ENCODE measurements around the gene HRH4.

Gene HRH4

DNA sequence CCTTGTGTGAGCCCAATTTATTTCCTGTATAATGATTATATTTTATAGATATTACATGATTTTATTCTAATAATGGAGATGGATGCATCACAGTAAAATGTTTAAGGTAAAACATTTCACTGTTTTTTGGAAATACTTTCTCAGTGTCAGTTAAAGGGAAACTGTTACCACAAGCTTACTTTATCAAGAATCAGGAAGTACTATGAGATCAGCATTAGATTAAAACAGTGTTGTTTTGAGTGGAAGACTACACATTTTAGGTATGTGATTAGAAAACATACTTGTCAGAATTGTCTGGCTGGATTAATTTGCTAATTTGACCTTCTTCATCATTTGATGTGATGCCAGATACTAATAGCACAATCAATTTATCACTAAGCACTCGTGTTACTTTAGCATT is at the start of gene HRH4:
HRH4 (plus strand) TSS at position 250 of the 400 bp plus-strand sequence; CDS start at position 342, 92 bp downstream.
- no peak for DNase-seq (ENCODE audit: low read depth)

DNA sequence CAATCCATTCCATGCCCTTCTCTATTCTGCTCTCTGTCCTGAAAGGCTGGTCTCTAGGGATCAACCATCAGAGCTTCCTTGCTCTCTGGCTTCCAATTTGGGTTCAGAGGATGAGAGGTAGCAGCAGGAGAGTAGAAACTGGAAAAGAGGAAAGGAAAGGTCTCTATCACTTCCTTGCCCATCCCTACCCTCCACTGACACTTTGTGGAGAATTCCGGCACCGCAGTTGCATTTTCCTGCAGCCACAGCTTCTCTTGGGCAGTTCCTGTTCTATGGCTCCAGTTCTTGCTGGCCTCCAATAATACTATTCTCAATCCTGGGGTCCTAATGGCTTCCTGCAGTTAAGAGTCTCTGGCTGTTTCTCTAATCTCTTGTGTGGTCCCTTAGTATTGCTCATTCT is 47.3 kb upstream of the HRH4 start:
- DNase-seq (ENCODE audit: low read depth): peak; percentile 25

GRCh38 chr18:24414349-24415003 is 46.0 kb upstream of the HRH4 start:
- DNase-seq (ENCODE audit: low read depth): no peak

DNA sequence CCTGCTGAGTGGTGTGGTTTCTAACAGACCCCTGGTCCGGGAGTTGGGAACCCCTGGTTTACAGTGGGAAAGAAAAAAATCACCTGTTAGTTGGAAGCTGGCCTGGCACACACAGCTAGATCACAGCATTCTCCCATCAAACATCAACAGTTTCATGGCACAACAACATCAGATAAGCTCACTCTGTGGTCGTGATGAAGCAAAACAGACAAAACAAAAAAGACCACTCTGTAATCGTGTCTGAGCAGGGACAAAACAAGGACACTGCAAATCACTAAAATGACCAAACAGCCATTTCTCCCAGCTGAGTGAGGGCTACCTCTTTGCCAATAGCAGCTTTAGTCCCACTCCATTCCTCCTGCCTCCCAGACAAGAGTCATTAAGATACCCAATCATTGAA is 43.0 kb upstream of the HRH4 start:
- no peak for DNase-seq (ENCODE audit: low read depth)

- DNase-seq (ENCODE audit: low read depth): no peak
These were observed 39.9 kb upstream of the HRH4 start for GRCh38 chr18:24420551-24420950.

DNA sequence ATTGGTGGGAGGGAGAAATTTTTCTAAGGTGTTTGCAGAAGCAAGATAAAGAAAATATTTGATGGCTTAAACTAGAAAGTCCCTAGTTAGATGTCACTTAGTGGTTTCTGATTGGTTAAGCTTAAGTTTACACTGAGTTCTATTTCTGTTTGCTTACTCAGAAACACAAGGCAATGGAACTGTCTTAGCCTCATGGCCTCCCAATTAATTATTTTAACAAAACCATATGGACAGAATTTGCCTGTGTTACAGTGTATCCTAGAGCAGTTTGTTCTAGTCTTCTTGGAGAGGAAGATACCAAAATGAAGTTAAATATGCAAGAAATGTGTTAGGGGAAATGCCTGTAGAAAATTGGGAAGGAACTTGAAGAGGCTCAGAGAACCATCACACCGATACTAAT is 38.6 kb upstream of the HRH4 start:
- DNase-seq (ENCODE audit: low read depth): no peak

DNA sequence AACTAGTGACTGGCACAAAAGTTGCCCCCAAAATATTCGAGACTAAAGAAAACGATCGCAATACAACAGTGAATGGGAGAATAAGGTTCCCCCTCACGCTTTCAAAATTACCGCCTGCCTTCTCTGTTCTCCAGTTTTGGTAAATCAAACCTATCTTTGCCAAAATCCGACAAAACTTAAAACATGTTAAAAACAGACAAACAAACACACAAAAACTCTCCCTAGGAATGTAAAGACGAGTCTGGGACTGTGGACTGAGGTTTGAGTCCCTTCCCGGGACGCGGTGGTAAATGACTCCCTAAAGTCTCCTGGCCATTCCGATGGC is 34.4 kb upstream of the HRH4 start:
- no peak for DNase-seq (ENCODE audit: low read depth)

- peak; percentile 86 for DNase-seq (ENCODE audit: low read depth)
These were observed 33.8 kb upstream of the HRH4 start, which contains the start of gene IMPACT for GRCh38 chr18:24426398-24427294. Gene IMPACT (plus strand): TSS chr18:24426670. CDS start chr18:24426757, 87 bp downstream.

- peak; percentile 46 for DNase-seq (ENCODE audit: low read depth)
These were observed 33.0 kb upstream of the HRH4 start for GRCh38 chr18:24427484-24427883.

GRCh38 chr18:24428709-24429108 is 31.7 kb upstream of the HRH4 start:
- no peak for DNase-seq (ENCODE audit: low read depth)

GRCh38 chr18:24429188-24429587 is 31.2 kb upstream of the HRH4 start:
- DNase-seq (ENCODE audit: low read depth): no peak

GRCh38 chr18:24432618-24433017 is 27.8 kb upstream of the HRH4 start:
- no peak for DNase-seq (ENCODE audit: low read depth)

DNA sequence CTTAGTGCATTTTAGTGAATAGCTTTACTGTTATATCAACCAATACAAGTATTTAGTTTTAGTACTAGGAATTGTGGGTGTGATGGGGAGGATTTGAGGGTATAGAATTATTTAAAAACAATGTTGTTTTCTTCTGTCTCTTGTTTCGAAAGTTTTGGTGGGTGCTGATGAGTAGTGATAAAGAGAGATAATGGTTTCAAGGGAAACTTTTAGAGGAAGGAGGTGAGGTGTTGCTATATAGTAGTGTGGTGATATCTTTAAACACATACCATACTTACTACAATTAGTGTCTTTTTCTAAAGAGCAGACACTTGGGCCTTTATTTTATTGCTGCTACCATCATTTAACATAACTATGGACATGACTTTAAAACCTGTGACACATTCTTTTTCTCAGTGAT is 23.5 kb upstream of the HRH4 start:
- no peak for DNase-seq (ENCODE audit: low read depth)

GRCh38 chr18:24443870-24444269 is 16.6 kb upstream of the HRH4 start:
- no peak for DNase-seq (ENCODE audit: low read depth)

DNA sequence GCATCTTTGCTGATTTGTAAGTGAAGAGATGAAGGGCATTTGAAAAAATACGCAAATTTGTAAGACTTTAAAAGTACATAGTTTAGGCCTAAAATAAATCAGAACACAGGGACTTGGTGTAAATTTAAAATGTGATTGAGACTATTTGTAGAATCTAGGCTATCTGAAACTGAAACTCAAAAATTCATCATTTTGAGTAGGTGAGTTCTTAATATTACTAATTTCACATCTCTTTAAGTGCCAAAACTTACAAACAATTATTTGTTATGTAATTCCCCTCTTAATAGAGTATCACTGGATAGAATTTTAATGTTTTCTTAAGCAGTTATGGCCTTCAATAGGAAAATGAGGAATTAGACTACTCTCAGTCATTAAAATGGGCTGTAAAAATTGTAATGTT is 14.0 kb upstream of the HRH4 start:
- DNase-seq (ENCODE audit: low read depth): no peak

GRCh38 chr18:24446953-24447538 is 13.4 kb upstream of the HRH4 start:
- DNase-seq (ENCODE audit: low read depth): peak; percentile 4

DNA sequence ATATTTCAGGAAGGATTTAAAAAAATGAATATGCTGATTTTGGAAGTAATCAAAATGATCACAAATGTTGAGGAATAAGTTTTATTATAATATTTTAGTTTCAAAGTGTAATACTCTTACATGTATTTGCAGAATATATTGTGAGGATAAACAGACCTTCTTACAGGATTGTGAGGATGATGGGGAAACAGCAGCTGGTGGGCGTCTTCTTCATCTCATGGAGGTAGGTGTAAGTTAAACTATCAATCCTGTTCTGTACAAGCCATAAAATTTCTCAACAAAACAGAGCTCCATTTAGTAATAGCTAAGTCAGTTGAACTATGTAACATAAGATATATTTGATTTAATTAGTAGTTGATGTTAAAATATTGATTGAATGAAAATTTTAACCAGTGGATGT is 12.5 kb upstream of the HRH4 start:
- DNase-seq (ENCODE audit: low read depth): no peak

DNA sequence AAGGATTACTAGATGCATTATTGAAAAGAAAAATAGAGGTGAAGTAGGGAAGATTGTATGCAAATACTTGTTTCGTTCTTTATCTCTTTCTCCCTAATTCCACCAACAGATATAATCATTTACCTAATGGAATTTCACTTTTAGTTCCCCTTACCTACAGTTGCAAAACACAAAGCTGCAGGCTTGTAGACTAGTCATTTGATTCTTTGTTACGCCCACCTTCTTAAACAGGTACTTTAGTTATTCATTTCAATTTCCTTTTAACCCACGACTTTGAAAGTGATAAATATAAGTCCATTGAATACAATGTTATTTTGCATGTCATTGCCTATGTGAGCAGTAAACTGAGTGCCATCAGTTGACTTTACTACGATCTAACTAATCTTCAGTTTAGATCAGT is 3.9 kb upstream of the HRH4 start:
- no peak for DNase-seq (ENCODE audit: low read depth)

DNA sequence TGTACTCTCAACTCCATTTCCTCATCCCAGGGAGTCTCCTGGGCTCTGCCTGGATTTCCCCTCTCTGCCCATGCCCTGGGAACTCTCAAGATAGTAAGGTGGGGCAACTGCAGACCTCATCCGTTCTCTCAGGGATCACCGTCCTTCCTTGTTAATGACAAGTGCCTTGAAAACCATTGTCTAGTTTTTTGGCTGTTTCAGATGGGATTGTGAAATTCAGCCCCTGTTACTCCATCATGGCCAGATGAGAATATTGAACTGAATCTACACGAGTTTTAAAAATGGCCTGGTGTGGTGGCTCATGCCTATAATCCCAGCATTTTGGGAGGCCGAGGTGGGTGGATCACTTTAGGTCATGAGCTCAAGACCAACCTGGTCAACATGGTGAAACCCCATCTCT is 665 bp upstream of the HRH4 start:
- DNase-seq (ENCODE audit: low read depth): no peak

DNA sequence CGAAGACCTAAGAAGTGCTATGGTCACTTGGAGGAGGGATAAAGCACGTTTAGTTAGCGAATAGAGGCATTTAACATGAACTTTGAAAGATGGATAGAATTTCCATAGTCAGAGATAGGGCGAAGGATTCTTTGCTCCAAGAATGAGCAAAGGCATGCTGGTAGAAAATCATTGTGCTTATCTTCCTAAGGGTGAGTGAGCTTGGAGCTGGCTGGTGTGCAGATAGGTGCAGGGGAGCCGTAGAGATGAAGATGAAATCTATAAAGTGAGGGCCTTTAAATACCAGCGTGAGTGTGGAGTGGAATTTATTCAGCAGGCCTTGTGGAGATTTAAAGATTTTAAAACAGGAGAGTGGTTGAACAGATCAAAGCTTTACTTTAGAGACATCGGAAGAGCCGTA is 1.6 kb downstream of the HRH4 start:
- DNase-seq (ENCODE audit: low read depth): no peak

DNA sequence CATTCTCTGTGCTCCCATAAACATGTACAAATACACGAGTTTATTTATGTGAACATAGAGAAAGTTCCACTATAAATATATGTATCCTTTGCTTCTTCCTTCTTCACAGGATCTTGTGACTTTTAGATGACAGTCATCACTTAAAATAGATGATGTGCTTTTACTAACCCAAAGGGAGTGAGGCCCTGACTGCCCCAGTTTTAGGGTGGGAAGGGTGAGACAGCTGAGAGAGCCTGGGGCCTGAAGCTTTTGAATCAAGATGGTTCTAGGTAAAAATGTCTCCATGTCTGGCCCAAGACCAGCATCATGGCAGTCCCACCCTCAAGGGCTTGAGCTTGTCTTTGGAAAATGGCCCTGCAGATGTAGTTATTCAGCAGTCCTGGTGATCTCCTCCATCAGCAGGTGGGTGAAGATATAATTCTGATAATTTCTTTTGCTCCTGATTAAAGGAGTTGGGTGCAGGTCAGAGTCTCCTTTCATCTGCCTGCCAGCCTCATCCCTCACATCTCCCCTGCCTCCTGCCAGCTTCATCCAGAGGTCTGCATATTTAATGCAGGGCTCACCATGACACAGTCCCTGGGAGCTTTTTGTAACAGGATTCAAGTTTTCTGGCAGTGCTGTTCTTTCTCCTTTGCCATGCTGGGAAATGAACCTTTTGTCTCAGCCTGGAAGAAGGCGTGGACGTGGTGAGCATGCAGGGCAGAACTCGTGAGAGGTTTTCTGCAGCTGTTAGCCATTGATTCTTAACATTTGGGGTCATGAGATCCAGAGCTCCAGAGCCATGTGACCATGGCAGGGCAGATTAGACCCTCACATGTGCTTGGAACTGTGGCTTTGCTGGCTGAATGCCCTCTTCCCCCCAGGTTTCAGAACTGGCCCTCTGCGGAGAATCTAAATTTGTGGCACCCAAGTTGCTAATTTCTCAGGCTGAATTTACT is 2.7 kb downstream of the HRH4 start:
- no peak for DNase-seq (ENCODE audit: low read depth)

- DNase-seq (ENCODE audit: low read depth): no peak
These were observed 5.0 kb downstream of the HRH4 start for GRCh38 chr18:24465486-24465885.

Measured in ELR (cell line).